ENCODE results near the gene AMER2.

Gene AMER2

GRCh38 chr13:25157681-25158080 is 14.4 kb downstream of the AMER2 start:
- Histone ChIP-seq H3K36me3 (ENCODE audit: control insufficient read depth in 1 of 2, insufficient read depth in 2 of 2, low read length in 2 of 2) (no peaks in the 10 kb centered on the region), H3K4me3 (ENCODE audit: low read depth in 1 of 2, low read length in 2 of 2) (no peak overlapping the region), H3K27me3 (ENCODE audit: control insufficient read depth in 1 of 2, insufficient read depth in 2 of 2, low read length in 2 of 2) (no peaks in the 10 kb centered on the region), H3K9ac (ENCODE audit: low read depth in 1 of 2, low read length in 2 of 2) (no peak overlapping the region), H3K27ac (ENCODE audit: low read depth, low read length) (no peak overlapping the region), H3K9me3 (ENCODE audit: control insufficient read depth in 1 of 2, low read length in 2 of 2) (no peaks in the 10 kb centered on the region), H3K4me1 (ENCODE audit: control insufficient read depth in 1 of 2, insufficient read depth in 2 of 2, low read length in 2 of 2) (no peaks in the 10 kb centered on the region)

- Histone ChIP-seq H3K4me1 (ENCODE audit: control insufficient read depth in 1 of 2, insufficient read depth in 2 of 2, low read length in 2 of 2) (no peaks in the 10 kb centered on the region), H3K9me3 (ENCODE audit: control insufficient read depth in 1 of 2, low read length in 2 of 2) (no peaks in the 10 kb centered on the region), H3K36me3 (ENCODE audit: control insufficient read depth in 1 of 2, insufficient read depth in 2 of 2, low read length in 2 of 2) (no peaks in the 10 kb centered on the region), H3K4me3 (ENCODE audit: low read depth in 1 of 2, low read length in 2 of 2) (no peak overlapping the region), H3K9ac (ENCODE audit: low read depth in 1 of 2, low read length in 2 of 2) (no peak overlapping the region), H3K27me3 (ENCODE audit: control insufficient read depth in 1 of 2, insufficient read depth in 2 of 2, low read length in 2 of 2) (peaks cover 0 to 6% of the 10 kb centered on the region in 2 donors), H3K27ac (ENCODE audit: low read depth, low read length) (no peak overlapping the region)
These were observed 18.4 kb downstream of the AMER2 start for GRCh38 chr13:25153736-25154135.

- Histone ChIP-seq H3K27ac (ENCODE audit: low read depth, low read length) (no peak overlapping the region), H3K27me3 (ENCODE audit: control insufficient read depth in 1 of 2, insufficient read depth in 2 of 2, low read length in 2 of 2) (peaks cover 0 to 6% of the 10 kb centered on the region in 2 donors), H3K9me3 (ENCODE audit: control insufficient read depth in 1 of 2, low read length in 2 of 2) (no peaks in the 10 kb centered on the region), H3K4me1 (ENCODE audit: control insufficient read depth in 1 of 2, insufficient read depth in 2 of 2, low read length in 2 of 2) (no peaks in the 10 kb centered on the region), H3K36me3 (ENCODE audit: control insufficient read depth in 1 of 2, insufficient read depth in 2 of 2, low read length in 2 of 2) (no peaks in the 10 kb centered on the region), H3K4me3 (ENCODE audit: low read depth in 1 of 2, low read length in 2 of 2) (no peak overlapping the region), H3K9ac (ENCODE audit: low read depth in 1 of 2, low read length in 2 of 2) (no peak overlapping the region)
These were observed 20.4 kb downstream of the AMER2 start for GRCh38 chr13:25151626-25152195.

- Histone ChIP-seq H3K27me3 (ENCODE audit: control insufficient read depth in 1 of 2, insufficient read depth in 2 of 2, low read length in 2 of 2) (peaks cover 0 to 6% of the 10 kb centered on the region in 2 donors), H3K9ac (ENCODE audit: low read depth in 1 of 2, low read length in 2 of 2) (no peak overlapping the region), H3K4me3 (ENCODE audit: low read depth in 1 of 2, low read length in 2 of 2) (no peak overlapping the region), H3K27ac (ENCODE audit: low read depth, low read length) (no peak overlapping the region), H3K4me1 (ENCODE audit: control insufficient read depth in 1 of 2, insufficient read depth in 2 of 2, low read length in 2 of 2) (no peaks in the 10 kb centered on the region), H3K9me3 (ENCODE audit: control insufficient read depth in 1 of 2, low read length in 2 of 2) (no peaks in the 10 kb centered on the region), H3K36me3 (ENCODE audit: control insufficient read depth in 1 of 2, insufficient read depth in 2 of 2, low read length in 2 of 2) (no peaks in the 10 kb centered on the region)
These were observed 22.4 kb downstream of the AMER2 start for GRCh38 chr13:25149711-25150110.

- Histone ChIP-seq H3K4me1 (ENCODE audit: control insufficient read depth in 1 of 2, insufficient read depth in 2 of 2, low read length in 2 of 2) (no peaks in the 10 kb centered on the region), H3K4me3 (ENCODE audit: low read depth in 1 of 2, low read length in 2 of 2) (no peak overlapping the region), H3K9ac (ENCODE audit: low read depth in 1 of 2, low read length in 2 of 2) (no peak overlapping the region), H3K27ac (ENCODE audit: low read depth, low read length) (no peak overlapping the region), H3K36me3 (ENCODE audit: control insufficient read depth in 1 of 2, insufficient read depth in 2 of 2, low read length in 2 of 2) (no peaks in the 10 kb centered on the region), H3K27me3 (ENCODE audit: control insufficient read depth in 1 of 2, insufficient read depth in 2 of 2, low read length in 2 of 2) (peaks cover 0 to 6% of the 10 kb centered on the region in 2 donors), H3K9me3 (ENCODE audit: control insufficient read depth in 1 of 2, low read length in 2 of 2) (no peaks in the 10 kb centered on the region)
These were observed 23.7 kb downstream of the AMER2 start for GRCh38 chr13:25148402-25148771.

GRCh38 chr13:25147638-25148401 is 24.3 kb downstream of the AMER2 start:
- H3K9me3 ChIP-seq (ENCODE audit: control insufficient read depth in 1 of 2, low read length in 2 of 2) = no peaks in the 10 kb centered on the region
- H3K36me3 ChIP-seq (ENCODE audit: control insufficient read depth in 1 of 2, insufficient read depth in 2 of 2, low read length in 2 of 2) = no peaks in the 10 kb centered on the region
- H3K9ac ChIP-seq (ENCODE audit: low read depth in 1 of 2, low read length in 2 of 2) = no peak overlapping the region
- no peaks in the 10 kb centered on the region for H3K4me1 ChIP-seq (ENCODE audit: control insufficient read depth in 1 of 2, insufficient read depth in 2 of 2, low read length in 2 of 2)
- H3K27me3 ChIP-seq (ENCODE audit: control insufficient read depth in 1 of 2, insufficient read depth in 2 of 2, low read length in 2 of 2) = peaks cover 0 to 6% of the 10 kb centered on the region in 2 donors
- H3K4me3 ChIP-seq (ENCODE audit: low read depth in 1 of 2, low read length in 2 of 2) = no peak overlapping the region
- H3K27ac ChIP-seq (ENCODE audit: low read depth, low read length) = no peak overlapping the region

GRCh38 chr13:25143706-25144105 is 28.4 kb downstream of the AMER2 start:
- Histone ChIP-seq H3K9ac (ENCODE audit: low read depth in 1 of 2, low read length in 2 of 2) (no peak overlapping the region), H3K27ac (ENCODE audit: low read depth, low read length) (no peak overlapping the region), H3K9me3 (ENCODE audit: control insufficient read depth in 1 of 2, low read length in 2 of 2) (no peaks in the 10 kb centered on the region), H3K36me3 (ENCODE audit: control insufficient read depth in 1 of 2, insufficient read depth in 2 of 2, low read length in 2 of 2) (no peaks in the 10 kb centered on the region), H3K4me1 (ENCODE audit: control insufficient read depth in 1 of 2, insufficient read depth in 2 of 2, low read length in 2 of 2) (no peaks in the 10 kb centered on the region), H3K4me3 (ENCODE audit: low read depth in 1 of 2, low read length in 2 of 2) (no peak overlapping the region), H3K27me3 (ENCODE audit: control insufficient read depth in 1 of 2, insufficient read depth in 2 of 2, low read length in 2 of 2) (no peaks in the 10 kb centered on the region)

- Histone ChIP-seq H3K36me3 (ENCODE audit: control insufficient read depth in 1 of 2, insufficient read depth in 2 of 2, low read length in 2 of 2) (no peaks in the 10 kb centered on the region), H3K27me3 (ENCODE audit: control insufficient read depth in 1 of 2, insufficient read depth in 2 of 2, low read length in 2 of 2) (no peaks in the 10 kb centered on the region), H3K4me3 (ENCODE audit: low read depth in 1 of 2, low read length in 2 of 2) (no peak overlapping the region), H3K9me3 (ENCODE audit: control insufficient read depth in 1 of 2, low read length in 2 of 2) (no peaks in the 10 kb centered on the region), H3K4me1 (ENCODE audit: control insufficient read depth in 1 of 2, insufficient read depth in 2 of 2, low read length in 2 of 2) (no peaks in the 10 kb centered on the region), H3K27ac (ENCODE audit: low read depth, low read length) (no peak overlapping the region), H3K9ac (ENCODE audit: low read depth in 1 of 2, low read length in 2 of 2) (no peak overlapping the region)
These were observed 31.0 kb downstream of the AMER2 start for GRCh38 chr13:25141042-25141441.

GRCh38 chr13:25137788-25138115 is 34.3 kb downstream of the AMER2 start:
- Histone ChIP-seq H3K9ac (ENCODE audit: low read depth in 1 of 2, low read length in 2 of 2) (no peak overlapping the region), H3K4me3 (ENCODE audit: low read depth in 1 of 2, low read length in 2 of 2) (no peak overlapping the region), H3K4me1 (ENCODE audit: control insufficient read depth in 1 of 2, insufficient read depth in 2 of 2, low read length in 2 of 2) (no peaks in the 10 kb centered on the region)

GRCh38 chr13:25136880-25137787 is 35.0 kb downstream of the AMER2 start:
- H3K9me3 ChIP-seq (ENCODE audit: control insufficient read depth in 1 of 2, low read length in 2 of 2) = peaks cover 0 to 4% of the 10 kb centered on the region in 2 donors
- no peaks in the 10 kb centered on the region for H3K36me3 ChIP-seq (ENCODE audit: control insufficient read depth in 1 of 2, insufficient read depth in 2 of 2, low read length in 2 of 2)
- H3K4me3 ChIP-seq (ENCODE audit: low read depth in 1 of 2, low read length in 2 of 2) = no peak overlapping the region
- H3K27me3 ChIP-seq (ENCODE audit: control insufficient read depth in 1 of 2, insufficient read depth in 2 of 2, low read length in 2 of 2) = peaks cover 0 to 5% of the 10 kb centered on the region in 2 donors
- no peaks in the 10 kb centered on the region for H3K4me1 ChIP-seq (ENCODE audit: control insufficient read depth in 1 of 2, insufficient read depth in 2 of 2, low read length in 2 of 2)
- H3K9ac ChIP-seq (ENCODE audit: low read depth in 1 of 2, low read length in 2 of 2) = no peak overlapping the region
- H3K27ac ChIP-seq (ENCODE audit: low read depth, low read length) = no peak overlapping the region

More at GRCh38 chr13:25137788-25138115, 34.3 kb downstream of the AMER2 start:
- H3K36me3 ChIP-seq (ENCODE audit: control insufficient read depth in 1 of 2, insufficient read depth in 2 of 2, low read length in 2 of 2) = no peaks in the 10 kb centered on the region
- H3K9me3 ChIP-seq (ENCODE audit: control insufficient read depth in 1 of 2, low read length in 2 of 2) = peaks cover 0 to 4% of the 10 kb centered on the region in 2 donors
- H3K27ac ChIP-seq (ENCODE audit: low read depth, low read length) = no peak overlapping the region
- H3K27me3 ChIP-seq (ENCODE audit: control insufficient read depth in 1 of 2, insufficient read depth in 2 of 2, low read length in 2 of 2) = no peaks in the 10 kb centered on the region

Data from duodenal mucosa (tissue), 2 donors.